ENCODE data around the gene PRSS36.

PRSS36 gene

DNA sequence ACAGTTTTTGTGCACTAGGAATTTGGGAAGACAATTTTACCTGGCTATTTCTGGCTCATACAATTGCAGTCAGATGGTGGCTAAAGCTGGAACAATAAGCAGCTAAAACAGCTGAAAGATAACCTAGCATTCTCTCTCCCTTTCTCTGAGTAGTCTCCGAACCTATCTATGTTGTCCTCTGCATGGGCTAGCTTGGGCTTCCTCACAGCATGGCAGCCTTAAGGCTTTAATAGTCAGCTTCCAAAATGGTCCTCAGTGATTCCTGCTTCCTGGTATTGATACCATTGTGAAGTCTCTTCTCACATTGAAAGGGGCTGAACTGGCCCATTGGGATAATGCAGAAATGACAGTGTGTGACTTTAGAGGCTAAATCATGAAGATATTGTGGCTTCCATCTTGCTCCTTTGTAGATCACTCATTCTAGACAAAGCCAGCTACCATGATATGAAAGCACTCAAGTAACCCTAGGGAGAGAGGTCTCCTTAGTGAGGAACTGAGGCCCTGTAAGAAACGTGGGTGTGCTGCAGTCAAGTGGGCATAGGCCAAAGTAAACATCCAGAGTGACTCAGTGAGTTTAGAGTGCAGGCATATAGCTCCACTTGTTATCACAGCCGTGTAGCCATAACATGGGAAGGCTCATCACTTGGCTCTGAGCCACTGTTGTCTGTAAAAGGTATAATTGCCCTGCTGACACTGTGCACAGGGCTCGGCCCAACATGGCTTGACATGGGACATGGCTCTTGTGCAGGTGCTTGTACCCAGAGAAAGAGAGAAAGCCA lies 49.8 kb downstream of the PRSS36 start:
- DNase-seq (ENCODE audit: low spot score) = peak; percentile 45

DNA sequence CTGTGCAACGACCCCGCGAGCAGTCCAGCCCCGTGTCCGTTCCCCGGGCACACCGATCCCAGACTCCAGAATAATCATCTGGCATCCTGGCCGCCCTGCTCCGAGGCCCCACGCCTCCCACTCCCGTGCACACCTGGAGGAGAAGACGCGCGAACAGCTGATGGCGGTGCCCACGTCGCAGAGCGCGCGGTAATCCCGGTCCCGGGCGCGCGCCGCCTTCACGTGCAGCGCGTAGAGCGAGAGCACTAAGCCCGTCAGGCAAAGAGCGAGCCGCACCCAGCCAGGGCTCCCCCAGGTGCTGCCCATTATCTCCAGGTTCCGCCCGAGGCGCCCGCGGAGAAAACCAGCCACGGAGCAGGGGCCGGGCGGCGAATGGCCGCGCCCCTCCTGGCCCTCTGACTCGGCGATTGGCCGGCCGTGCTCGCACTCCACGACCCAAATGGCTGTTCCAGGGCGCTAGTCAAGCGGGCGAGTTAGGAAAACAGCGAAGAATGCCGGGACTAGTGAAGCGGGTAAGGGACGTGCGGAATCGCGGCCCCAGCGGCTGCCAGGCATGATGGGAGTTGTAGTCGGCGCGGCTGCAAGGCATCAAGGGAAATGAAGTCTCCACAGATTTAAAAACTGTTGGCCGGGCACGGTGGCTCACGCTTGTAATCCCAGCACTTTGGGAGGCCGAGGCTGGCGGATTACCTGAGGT lies 55.3 kb downstream of the PRSS36 start, which contains the start of gene VKORC1:
Gene VKORC1, minus strand, starts transcription at position 374 of the 697 bp plus-strand sequence. Its CDS starts 68 bp downstream, at position 306.
- peak; percentile 88 for DNase-seq (ENCODE audit: low spot score)

DNA sequence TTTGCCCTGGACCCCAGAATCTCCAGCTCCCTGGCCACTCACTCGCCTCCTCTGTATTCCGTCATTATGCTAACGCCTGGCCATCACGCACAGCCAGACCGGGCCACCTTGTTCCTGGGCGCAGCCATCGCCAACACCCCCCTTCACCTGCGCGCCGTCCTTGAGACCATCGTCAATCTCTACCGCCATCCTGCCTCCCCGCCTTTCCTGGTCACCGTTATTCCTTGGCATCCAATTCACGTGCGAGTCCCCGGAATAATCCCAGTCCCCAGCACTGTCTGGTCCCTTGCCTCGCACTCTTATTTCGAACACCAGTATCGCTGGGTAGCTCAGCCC lies 55.8 kb downstream of the PRSS36 start:
- DNase-seq (ENCODE audit: low spot score) = no peak

DNA sequence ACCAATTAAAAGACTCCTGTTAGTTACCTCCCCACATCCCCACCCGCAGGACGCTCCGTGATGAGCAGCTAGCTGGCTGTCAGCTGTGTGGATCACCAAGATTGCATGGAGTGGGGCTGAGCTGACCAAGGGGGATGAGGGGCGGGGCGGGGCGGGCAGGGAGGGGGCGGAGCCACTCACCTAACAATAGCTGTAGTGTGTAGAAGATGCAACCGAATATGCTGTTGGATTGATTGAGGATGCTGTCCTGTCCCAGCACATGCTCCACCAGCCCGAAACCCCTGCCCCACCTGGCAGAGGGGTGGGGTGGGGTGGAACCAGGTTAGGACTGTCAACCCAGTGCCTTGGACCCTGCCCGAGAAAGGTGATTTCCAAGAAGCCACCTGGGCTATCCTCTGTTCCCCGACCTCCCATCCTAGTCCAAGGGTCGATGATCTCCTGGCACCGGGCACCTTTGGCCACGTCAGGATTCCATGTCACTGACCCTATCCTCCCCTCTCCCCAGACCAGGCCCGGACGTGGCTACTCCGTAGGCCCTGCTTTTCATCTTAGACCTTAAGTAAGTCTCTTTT lies 56.6 kb downstream of the PRSS36 start:
- DNase-seq (ENCODE audit: low spot score) = no peak

DNA sequence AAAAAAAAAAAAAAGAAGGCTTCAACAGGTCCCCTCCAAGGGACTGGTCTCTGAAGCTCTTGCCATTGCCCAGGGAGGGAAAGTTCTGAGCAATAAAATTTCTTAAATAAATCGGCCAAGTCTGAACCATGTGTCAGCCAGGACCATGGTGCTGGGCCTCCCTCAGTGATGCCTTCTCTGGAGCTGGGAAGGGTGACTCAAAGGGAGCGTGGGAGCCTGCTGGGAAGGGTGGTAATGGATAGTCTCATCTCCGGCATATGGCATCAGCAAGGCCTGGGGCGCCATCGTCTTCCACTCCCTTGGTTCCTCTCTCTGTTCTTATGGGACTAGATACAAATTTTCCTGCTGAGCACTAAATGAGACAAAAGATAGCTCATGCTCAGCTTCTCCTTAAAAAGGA lies 57.5 kb downstream of the PRSS36 start:
- no peak for DNase-seq (ENCODE audit: low spot score)

DNA sequence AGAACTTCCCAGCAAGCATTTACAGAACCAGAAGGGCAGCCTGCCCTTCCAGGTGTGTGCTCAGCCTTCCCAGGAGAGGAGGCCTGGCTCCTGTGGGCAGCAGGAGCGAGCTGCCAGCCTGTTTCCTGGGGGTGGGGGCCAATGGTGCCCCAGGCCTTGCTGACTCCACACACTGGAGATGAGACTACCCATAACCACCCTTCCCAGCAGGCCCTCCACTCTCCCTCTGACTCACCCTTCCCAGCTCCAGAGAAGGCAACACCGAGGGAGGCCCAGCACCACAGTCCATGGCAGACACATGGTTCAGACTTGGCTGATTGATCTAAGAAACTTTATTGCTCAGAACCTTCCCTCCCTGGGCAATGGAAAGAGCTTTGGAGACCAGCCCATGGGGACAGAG lies 59.3 kb downstream of the PRSS36 start:
- no peak for DNase-seq (ENCODE audit: low spot score)

DNA sequence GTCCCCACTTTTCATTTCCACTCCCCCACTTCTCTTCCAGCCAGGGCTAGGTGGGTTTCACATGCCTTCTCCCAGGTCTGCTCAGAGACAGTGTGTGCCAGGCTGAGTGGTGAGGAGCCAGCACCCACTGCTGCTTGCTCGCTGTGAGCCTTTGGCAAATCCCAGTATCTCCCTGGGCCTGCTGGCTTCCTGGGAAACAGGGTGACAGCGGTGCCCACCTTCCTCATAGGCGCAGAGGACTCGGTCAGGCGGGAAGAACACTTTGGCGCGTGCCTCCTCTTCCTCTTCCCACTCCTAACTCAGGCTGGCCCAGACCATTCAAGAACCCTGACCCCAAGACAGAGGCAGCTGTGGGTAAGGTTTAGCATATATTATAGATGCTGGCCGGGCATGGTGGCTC lies 60.7 kb downstream of the PRSS36 start:
- no peak for DNase-seq (ENCODE audit: low spot score)

Measured in hematopoietic multipotent progenitor cell treated with erythropoietin and hydrocortisone succinate and interleukin-3 and kit ligand, for 17 days (in vitro differentiated cells).